K562 (cell line): ENCODE data around the gene CTSZ. TPM values are rescaled to one million over a fixed set of nuclear protein-coding genes. Genes with fewer than 3 reads are reported as not detected.

Experiments used
- ATF1 ChIP-seq, 2 experiments: fragments of 450-650 bp in 1 of 2; IDR thresholded peaks; 2 replicates each; pipeline ENCODE4 v1.6.1; 2016; ENCODE audit warnings: missing compliant biosample characterization in 1 of 2, missing genetic modification characterization in 1 of 2
- BRD9 ChIP-seq: fragments of 450-650 bp; IDR thresholded peaks from 2 replicates; pipeline ENCODE4 v1.6.1; 2018; ENCODE audit warnings: low read depth; ENCODE audit not compliant: partially characterized antibody
- CC2D1A ChIP-seq: fragments of 450-650 bp; IDR thresholded peaks from 2 replicates; pipeline ENCODE4 v1.6.1; 2017; ENCODE audit warnings: mild to moderate bottlenecking
- CHD2 ChIP-seq: IDR thresholded peaks from 2 replicates; pipeline ENCODE4 v1.6.1; 2011; ENCODE audit warnings: low read depth, low read length
- ESRRB ChIP-seq: fragments of 250-450 bp; sonication (Bioruptor Pico); IDR thresholded peaks from 2 replicates; pipeline ENCODE4 v1.5.0; 2020; ENCODE audit warnings: mild to moderate bottlenecking, moderate library complexity, borderline replicate concordance
- FOXP1 ChIP-seq: sonication (generic); formaldehyde crosslinking; IDR thresholded peaks from 2 replicates; pipeline ENCODE4 v1.8.0; 2022; ENCODE audit warnings: mild to moderate bottlenecking, missing genetic modification reagents
- KAT7 ChIP-seq: sonication (generic); formaldehyde crosslinking; IDR thresholded peaks from 2 replicates; pipeline ENCODE4 v1.8.0; 2022; ENCODE audit warnings: missing genetic modification reagents, mild to moderate bottlenecking, borderline replicate concordance
- KDM2B ChIP-seq: fragments of 250-450 bp; sonication (Bioruptor Pico); IDR thresholded peaks from 2 replicates; pipeline ENCODE4 v1.8.0; 2021; ENCODE audit warnings: mild to moderate bottlenecking, moderate library complexity
- KHSRP ChIP-seq: fragments of 450-650 bp; IDR thresholded peaks from 2 replicates; pipeline ENCODE4 v1.6.1; 2017
- OTX1 ChIP-seq: fragments of 450-650 bp; formaldehyde crosslinking; IDR thresholded peaks from 2 replicates; pipeline ENCODE4 v1.4.0; 2022; ENCODE audit warnings: mild to moderate bottlenecking
- PHB ChIP-seq: fragments of 250-450 bp; sonication (Bioruptor Pico); IDR thresholded peaks from 2 replicates; pipeline ENCODE4 v1.5.0; 2021
- POU5F1 ChIP-seq: fragments of 150-350 bp; IDR thresholded peaks from 2 replicates; pipeline ENCODE4 v1.6.1; 2014; ENCODE audit warnings: borderline replicate concordance, low read length, low read depth, mild to moderate bottlenecking; ENCODE audit not compliant: partially characterized antibody
- PYGO2 ChIP-seq: fragments of 450-650 bp; IDR thresholded peaks from 2 replicates; pipeline ENCODE4 v1.6.1; 2016; ENCODE audit warnings: mild to moderate bottlenecking, missing genetic modification characterization, moderate library complexity, missing compliant biosample characterization
- RBBP5 ChIP-seq: fragments of 200-600 bp; sonication (generic); IDR thresholded peaks from 2 replicates; pipeline ENCODE4 v1.6.1; 2012; ENCODE audit warnings: borderline replicate concordance, mild to moderate bottlenecking, low read length, control low read depth, inconsistent platforms; ENCODE audit not compliant: insufficient read depth, poor library complexity, severe bottlenecking
- TAL1 ChIP-seq: fragments of 450-650 bp; IDR thresholded peaks from 2 replicates; pipeline ENCODE4 v1.6.1; 2016; ENCODE audit warnings: mild to moderate bottlenecking
- TBP ChIP-seq: optimal IDR thresholded peaks from 2 replicates; pipeline ENCODE3; 2011; ENCODE audit warnings: low read depth, low read length, improper control_type of control experiment
- TFAM ChIP-seq: fragments of 250-450 bp; sonication (Bioruptor Pico); conservative IDR thresholded peaks from 2 replicates; pipeline ENCODE4 v1.5.0; 2021; ENCODE audit warnings: mild to moderate bottlenecking, moderate library complexity
- TRIM24 ChIP-seq, 2 experiments: fragments of 450-650 bp; IDR thresholded peaks; 2 replicates each; pipeline ENCODE4 v1.6.1; 2016
- ZBED1 ChIP-seq: IDR thresholded peaks from 2 replicates; pipeline ENCODE4 v1.6.1; 2014
- ZNF133 ChIP-seq: fragments of 250-450 bp; sonication (Bioruptor Pico); IDR thresholded peaks from 2 replicates; pipeline ENCODE4 v1.4.0; 2020; ENCODE audit warnings: mild to moderate bottlenecking
- ZNF431 ChIP-seq: sonication (generic); formaldehyde crosslinking; IDR thresholded peaks from 2 replicates; pipeline ENCODE4 v1.8.0; 2022; ENCODE audit warnings: mild to moderate bottlenecking, missing genetic modification reagents
- ZNF766 ChIP-seq: fragments of 200-800 bp; sonication (Bioruptor generic); conservative IDR thresholded peaks from 2 replicates; pipeline ENCODE4 v1.6.1; 2016; ENCODE audit warnings: missing genetic modification characterization, missing compliant biosample characterization
- polyA plus RNA-seq, 8 experiments: library from polyadenylated mRNA; depleted of rRNA in 4 of 8; stranded (reverse) in 5 of 8; unstranded in 3 of 8; fragments of >200 nt; fragmentation: Nextera tagmentation in 2 of 8; fragmentation: Illumina TruSeq in 1 of 8; extraction: Ambion mirVana in 2 of 8; extraction: Trizol in 1 of 8; gene quantifications; 2 replicates each; pipeline versions ENCODE4 v1.2.1 to v1.2.3, GENCODE V29; 2011 to 2014; ENCODE audit warnings: inconsistent platforms in 1 of 8, missing spikeins in 1 of 8
- total RNA-seq, 7 experiments: library from RNA; depleted of rRNA in 6 of 7; stranded (reverse); fragments of >200 nt in 6 of 7; fragmentation: Illumina TruSeq in 2 of 7; extraction: Trizol in 2 of 7; gene quantifications; 2 replicates each; pipeline versions ENCODE4 v1.2.1 to v1.2.3, GENCODE V29; 2011 to 2021; ENCODE audit warnings: low replicate concordance in 1 of 7
- TF ChIP-seq, protein P1 (sequence below): fragments of 250-450 bp; sonication (Bioruptor Pico); IDR thresholded peaks from 2 replicates; pipeline ENCODE4 v1.5.0; 2020; ENCODE audit warnings: mild to moderate bottlenecking
- TF ChIP-seq, protein P2 (sequence below): IDR thresholded peaks from 2 replicates; pipeline ENCODE4 v1.6.1; 2012; ENCODE audit warnings: low read depth, low read length, improper control_type of control experiment, borderline replicate concordance

CTSZ gene
- total and polyA plus RNA-seq, 9 of the 15 experiments (the other 6 are each of a cell fraction or from before 2014, with no cell fraction given): 1.6 to 143 (median 82.8) TPM

DNA sequence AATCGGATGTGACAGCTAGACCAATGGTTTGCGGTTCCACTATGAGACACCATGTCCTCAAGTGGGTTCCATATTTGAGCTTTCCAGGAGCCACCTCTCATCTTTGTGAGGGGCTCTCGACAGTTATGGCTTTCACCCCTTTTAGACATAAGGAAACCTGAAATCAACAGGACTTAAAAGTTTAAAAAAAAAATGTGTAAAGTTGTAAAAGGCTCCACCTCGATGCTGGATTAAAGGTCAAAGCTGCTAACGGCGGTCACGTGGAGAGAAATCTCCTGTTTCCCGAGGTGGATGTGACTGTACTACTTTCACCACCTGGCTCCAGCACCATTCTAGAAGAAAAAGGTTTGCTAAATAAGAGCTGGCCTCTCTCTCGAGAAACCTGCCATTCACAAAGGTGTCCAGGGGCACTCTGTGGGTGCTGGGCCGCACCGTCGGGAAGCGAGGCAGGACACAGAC, 24.5 kb upstream of the CTSZ start (continued):
- TF ChIP-seq CHD2: no peak
- no peak for TF ChIP-seq ZNF431 (CRISPR knock-in tag)
- no peak for TF ChIP-seq ZBED1
- TF ChIP-seq POU5F1: no peak
- TF ChIP-seq, protein P1, sequence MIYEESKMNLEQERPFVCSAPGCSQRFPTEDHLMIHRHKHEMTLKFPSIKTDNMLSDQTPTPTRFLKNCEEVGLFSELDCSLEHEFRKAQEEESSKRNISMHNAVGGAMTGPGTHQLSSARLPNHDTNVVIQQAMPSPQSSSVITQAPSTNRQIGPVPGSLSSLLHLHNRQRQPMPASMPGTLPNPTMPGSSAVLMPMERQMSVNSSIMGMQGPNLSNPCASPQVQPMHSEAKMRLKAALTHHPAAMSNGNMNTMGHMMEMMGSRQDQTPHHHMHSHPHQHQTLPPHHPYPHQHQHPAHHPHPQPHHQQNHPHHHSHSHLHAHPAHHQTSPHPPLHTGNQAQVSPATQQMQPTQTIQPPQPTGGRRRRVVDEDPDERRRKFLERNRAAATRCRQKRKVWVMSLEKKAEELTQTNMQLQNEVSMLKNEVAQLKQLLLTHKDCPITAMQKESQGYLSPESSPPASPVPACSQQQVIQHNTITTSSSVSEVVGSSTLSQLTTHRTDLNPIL (CRISPR knock-in tag): no peak
- TF ChIP-seq ZNF133 (CRISPR knock-in tag): no peak
- TF ChIP-seq KDM2B (CRISPR knock-in tag): no peak
- no peak for TF ChIP-seq KAT7 (CRISPR knock-in tag)
- no peak for TF ChIP-seq KHSRP
- no peak for TF ChIP-seq OTX1 (CRISPR knock-in tag)
- 0 out of 2 replicates have a peak, but pooled peaks have one; percentile 65 for TF ChIP-seq ESRRB (CRISPR knock-in tag)
- TF ChIP-seq FOXP1 (CRISPR knock-in tag): no peak
- no peak for TF ChIP-seq CC2D1A
- no peak for TF ChIP-seq ATF1 (CRISPR knock-in tag; IDR thresholded peaks at IDR 0.05)
- TF ChIP-seq ATF1 (tag; IDR thresholded peaks at IDR 0.05): no peak
- no peak for TF ChIP-seq BRD9
- no peak for TF ChIP-seq ZNF766 (CRISPR knock-in tag)
- TF ChIP-seq TBP: no peak
- TF ChIP-seq PYGO2 (tag): no peak
- no peak for TF ChIP-seq RBBP5
- no peak for TF ChIP-seq TAL1
- no peak for TF ChIP-seq TRIM24 (IDR thresholded peaks at IDR 0.05)
- TF ChIP-seq, protein P2, sequence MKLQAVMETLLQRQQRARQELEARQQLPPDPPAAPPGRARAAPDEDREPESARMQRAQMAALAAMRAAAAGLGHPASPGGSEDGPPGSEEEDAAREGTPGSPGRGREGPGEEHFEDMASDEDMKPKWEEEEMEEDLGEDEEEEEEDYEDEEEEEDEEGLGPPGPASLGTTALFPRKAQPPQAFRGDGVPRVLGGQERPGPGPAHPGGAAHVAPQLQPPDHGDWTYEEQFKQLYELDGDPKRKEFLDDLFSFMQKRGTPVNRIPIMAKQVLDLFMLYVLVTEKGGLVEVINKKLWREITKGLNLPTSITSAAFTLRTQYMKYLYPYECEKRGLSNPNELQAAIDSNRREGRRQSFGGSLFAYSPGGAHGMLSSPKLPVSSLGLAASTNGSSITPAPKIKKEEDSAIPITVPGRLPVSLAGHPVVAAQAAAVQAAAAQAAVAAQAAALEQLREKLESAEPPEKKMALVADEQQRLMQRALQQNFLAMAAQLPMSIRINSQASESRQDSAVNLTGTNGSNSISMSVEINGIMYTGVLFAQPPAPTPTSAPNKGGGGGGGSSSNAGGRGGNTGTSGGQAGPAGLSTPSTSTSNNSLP: no peak
- no peak for TF ChIP-seq TFAM (CRISPR knock-in tag)
- TF ChIP-seq PHB (CRISPR knock-in tag): no peak
